HG03196 (cell line): Measurements from ENCODE around the gene FRK.
"Not testable (repeated sequence)": the region's sequence is repeated elsewhere in the genome, so short reads cannot be mapped to it uniquely, and the experiment has no call there.

ENCODE experiments used
- ATAC-seq: cut with Tn5 transposase; IDR thresholded peaks from one replicate; pipeline ENCODE4 v1.9.1; 2021; ENCODE audit not compliant: unreplicated experiment

FRK gene

DNA sequence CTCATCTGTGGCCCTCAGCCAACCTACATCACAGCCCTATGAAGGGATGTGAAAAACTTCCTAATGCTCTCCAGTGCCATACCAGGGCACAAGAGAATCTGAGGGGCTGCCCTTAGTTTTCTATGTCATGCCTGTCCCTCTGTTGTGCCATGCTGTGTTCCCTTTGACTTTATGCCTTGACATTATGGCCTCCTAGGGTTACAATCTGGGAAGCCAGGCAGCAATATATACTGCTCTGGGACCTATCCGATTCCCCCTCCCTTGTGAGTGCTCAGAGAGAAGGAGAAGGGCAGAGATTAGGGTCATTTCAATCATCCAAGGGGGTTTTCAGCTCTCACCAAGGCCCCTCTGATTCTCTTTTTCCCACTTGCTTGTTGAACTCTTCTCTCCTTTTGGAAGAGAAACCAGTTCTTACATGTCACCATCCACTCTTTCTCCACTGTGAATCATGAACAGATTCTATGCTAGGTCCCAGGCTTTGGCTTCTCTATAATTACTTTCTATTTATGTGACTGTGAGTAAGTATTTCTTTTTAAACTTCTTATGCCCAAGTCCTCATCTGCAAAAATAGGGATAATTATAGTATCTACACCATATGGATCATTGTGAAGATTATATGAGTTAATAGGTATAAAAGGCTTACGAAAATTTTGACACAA is 14.2 kb upstream of the FRK start:
- no peak for ATAC-seq

DNA sequence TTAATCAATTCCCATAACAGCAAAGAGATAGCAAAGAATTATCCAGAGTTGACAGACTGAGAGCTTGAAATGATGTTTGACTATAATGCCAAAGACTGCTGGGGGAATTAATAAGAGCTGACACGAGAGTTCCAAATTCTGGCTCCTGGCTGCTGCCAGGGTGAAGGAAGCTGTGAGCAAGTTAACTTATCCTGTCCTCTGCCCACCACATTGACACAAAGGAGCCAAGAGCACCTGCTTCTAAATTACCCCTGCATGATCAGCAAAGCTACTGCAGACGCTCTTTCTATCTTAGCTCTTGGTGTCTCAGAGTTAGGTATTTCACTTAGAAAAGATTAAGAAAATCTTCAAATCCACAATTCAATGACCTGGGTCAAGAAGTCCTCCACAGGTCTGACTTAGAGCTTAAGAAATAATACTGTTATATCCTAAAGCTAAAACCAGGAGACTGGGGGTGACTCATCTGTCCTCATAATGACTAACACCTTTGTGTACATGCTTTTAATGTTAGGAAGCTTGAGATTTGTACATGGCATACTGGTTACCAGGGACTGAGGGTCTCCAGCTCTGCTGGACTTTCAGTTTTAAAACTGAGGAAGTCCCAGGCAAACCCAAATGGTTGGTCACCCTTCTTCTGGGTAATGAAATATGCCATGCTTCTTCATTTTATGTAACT is 13.2 kb upstream of the FRK start:
- no peak for ATAC-seq

GRCh38 chr6:116072368-116072767 is 11.7 kb upstream of the FRK start:
- ATAC-seq = no peak

- no peak for ATAC-seq
These were observed 10.1 kb upstream of the FRK start for GRCh38 chr6:116070616-116071389.

- no peak for ATAC-seq
These were observed 9.4 kb upstream of the FRK start for GRCh38 chr6:116070101-116070500.

GRCh38 chr6:116066789-116067188 is 6.1 kb upstream of the FRK start:
- ATAC-seq = no peak

GRCh38 chr6:116064666-116065065 is 4.0 kb upstream of the FRK start:
- ATAC-seq = no peak

DNA sequence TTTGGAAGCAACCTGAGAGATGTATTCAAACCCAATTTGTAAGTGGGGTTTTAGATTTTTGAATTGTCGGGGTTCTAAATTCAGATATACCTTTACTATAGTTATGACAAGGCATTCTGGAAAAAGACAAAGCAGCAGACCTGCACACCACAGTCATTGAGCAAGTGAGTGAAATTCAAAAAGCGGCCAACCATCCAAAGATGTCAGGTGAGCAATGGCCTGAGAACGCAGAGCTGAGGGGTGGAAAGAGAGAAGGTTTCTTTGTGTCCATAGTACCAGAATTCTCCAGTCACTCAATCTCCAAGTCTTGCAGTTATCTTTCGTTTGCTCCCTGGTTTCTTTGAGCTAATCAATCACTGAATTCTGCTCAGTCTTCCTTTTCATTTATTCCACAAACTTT is 1.8 kb upstream of the FRK start:
- ATAC-seq = no peak

- ATAC-seq = peak; percentile 61
These were observed 749 bp downstream of the FRK start for GRCh38 chr6:116059713-116060571.

DNA sequence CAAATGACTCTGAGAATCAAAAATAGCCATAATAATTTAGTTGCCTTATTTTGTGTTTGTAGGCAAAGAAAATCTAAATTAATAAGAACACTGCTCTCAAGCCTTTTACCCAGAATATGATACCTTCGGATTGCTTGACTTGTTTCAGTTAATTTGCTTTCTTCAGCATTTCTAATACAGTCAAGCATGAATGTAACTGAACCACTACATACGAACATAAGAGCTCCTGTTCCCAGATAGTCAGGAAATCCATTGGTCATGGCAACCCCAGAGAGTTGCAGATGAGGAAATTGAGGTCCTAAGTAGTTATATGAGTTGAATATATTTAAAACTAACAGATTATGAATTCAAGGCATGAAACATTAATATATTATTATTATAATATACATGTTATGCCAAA is 2.9 kb downstream of the FRK start:
- no peak for ATAC-seq

DNA sequence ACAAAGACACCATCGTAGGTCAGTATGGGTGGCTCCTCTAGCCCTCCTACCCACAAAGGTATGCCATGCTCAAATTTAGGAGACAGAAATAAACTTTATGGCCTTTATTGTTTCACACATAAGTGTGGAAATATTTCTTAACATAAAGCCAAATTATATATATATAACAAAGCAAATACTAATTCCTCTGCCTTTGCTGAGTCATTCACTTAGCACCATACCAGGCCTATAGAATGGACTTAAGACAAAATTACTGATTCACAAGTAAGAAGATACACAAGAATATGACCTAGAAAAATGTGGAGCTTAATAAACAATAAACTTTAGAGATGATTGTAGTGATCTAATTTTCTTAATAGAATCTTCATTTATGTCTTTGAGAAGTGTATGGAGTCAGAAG is 5.2 kb downstream of the FRK start:
- no peak for ATAC-seq

DNA sequence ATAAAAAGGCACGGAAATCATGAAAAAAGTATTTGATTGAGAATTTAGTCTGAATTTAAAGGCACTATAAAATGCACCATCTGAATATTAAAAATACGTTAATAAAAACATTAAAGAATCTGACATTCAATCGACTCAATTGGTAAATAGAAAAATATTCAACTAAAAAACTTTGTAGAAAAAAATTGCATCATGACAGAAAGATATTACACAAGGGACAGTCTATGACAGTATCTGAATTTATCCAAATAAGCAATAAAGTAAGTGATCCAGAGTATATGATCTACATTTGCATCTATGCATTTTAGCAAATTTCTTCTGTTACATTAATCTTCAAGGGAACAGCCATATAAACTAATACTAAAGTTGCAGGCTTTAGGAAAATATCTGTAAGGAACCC is 9.4 kb downstream of the FRK start:
- ATAC-seq = no peak

- ATAC-seq = no peak
These were observed 10.0 kb downstream of the FRK start for GRCh38 chr6:116050737-116051136.

DNA sequence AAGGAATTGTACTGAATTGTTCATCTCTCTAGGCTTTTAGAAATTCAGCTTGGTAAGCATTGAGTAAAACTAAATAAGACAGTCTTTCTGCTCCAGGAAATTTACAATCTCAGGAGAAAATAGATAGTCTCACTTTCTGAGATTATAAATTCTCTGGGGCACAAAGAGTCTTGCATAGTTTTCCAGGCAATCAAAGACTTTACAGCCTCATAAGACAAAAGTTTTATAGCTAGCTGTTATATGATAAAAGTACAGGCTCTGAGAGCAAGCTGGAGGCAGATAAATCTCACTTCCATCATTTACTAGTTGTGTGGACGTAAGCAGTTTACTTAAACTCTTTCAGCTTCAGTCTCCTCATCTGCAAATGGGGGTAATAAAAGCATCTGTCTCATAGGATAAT is 11.4 kb downstream of the FRK start:
- no peak for ATAC-seq

DNA sequence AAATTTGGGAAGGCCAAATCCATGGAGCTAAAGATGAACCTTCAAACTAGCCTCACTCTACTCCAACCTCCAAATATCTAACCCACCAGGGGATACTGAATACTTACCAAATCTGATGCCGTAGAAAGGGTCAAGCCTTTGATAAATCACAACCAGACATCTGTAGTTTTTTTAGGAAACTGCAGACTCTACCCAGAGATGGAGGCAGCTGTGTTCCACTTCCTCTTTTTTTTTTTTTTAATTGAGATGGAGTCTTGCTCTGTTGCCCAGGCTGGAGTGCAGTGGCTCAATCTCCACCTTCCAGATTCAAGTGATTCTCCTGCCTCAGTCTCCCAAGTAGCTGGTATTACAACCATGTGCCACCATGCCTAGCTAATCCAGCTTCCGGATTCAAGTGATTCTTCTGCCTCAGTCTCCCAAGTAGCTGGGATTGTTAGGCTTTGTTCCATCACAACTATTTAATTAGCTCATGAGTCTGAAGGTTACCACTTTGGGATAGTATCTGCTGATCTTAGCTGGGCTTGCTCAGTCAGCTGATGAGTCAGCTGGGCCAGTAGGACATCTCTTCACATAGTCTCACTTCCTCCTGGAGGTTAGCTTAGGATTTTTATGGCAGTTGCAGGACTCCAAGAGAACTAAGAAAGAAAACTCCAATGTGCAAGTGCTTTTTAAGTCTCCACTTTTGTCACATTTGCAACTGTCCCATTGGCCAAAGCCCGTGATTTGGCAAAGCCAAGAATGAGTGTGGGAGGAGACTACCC is 13.3 kb downstream of the FRK start:
- ATAC-seq = peak; percentile 64

DNA sequence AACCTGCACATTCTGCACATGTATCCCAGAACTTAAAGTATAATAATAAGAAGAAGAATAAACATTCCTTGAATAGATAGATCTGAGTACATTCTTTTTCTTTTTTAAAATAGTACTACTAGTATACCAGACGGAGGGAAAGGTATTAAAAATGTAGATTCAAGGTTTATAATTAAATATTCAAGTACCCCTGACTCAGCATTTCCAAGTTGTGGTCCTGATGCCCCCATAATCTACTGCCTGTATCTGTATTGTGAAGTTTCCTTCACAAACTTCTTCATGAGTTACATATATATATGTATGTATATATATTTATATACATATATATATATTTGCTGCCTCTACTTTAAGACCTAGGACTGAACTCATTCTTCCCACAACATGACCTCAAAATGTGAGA is 14.0 kb downstream of the FRK start:
- no peak for ATAC-seq

- not testable (repeated sequence) for ATAC-seq
These were observed 14.4 kb downstream of the FRK start for GRCh38 chr6:116046272-116046671.

DNA sequence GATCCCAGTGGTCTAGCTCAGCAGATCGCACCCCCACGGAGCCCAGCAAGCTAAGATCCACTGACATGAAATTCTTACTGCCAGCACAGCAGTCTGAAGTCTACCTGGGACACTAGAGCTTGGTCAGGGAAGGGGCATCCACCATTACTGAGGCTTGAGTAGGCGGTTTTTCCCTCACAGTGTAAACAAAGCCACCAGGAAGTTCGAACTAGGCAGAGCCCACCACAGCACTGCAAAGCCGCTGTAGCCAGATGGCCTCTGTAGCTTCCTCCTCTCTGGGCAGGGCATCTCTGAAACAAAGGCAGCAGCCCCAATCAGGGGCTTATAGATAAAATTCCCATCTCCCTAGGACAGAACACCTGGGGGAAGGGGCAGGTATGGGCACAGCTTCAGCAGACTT is 18.8 kb downstream of the FRK start:
- ATAC-seq = no peak

DNA sequence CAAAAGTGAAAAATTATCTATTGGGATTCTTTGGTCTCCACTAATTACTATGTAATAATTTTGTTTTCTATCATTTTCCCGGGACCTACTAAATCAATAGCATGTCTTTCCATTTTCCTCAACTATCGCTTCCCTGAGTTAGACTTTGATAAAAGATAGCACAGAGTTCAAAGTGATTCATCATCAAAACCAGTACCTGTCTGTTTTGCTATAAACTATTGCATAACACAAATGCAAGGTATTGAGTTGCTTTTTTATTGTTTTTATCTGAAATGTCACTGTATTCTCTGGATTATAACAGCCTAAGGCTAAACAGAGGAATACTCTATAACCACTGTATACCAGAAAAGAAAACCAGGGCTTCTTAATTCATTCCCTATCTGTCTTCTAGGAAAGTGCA is 19.7 kb downstream of the FRK start:
- no peak for ATAC-seq

DNA sequence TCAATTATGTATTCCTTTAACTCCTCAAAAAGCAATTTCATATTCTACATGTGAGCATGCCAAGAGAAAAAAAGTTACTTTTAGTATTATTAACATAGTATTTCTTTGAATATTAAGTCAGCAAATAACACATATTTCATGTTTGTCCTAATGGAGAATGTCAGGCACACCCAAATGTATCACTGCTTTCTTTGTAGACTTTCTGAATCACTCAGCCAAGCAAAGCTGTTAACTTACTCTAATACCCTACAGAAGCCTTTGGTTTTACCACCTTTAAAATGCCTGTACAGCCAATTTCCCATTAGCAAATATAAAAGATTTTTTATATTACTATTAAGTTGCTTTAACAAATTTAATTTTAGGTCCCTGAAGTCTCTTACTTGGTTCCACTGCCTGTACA is 23.8 kb downstream of the FRK start:
- no peak for ATAC-seq
